Activated CD8-positive, alpha-beta memory T cell treated with anti-CD3 and anti-CD28 coated beads, Interleukin-2, amount 10 ng/mL, durations not matched to agents 7 days and 5 days (primary cell): ENCODE results near the gene ZMYM3. TPM values are rescaled to one million over a fixed set of nuclear protein-coding genes. Genes with fewer than 3 reads are reported as not detected.

Source experiments
- total RNA-seq, 2 experiments: library from RNA; stranded (reverse); gene quantifications; one replicate each; pipeline ENCODE4 v1.2.3, GENCODE V29; 2021

The ZMYM3 gene
- total RNA-seq, 2 experiments from 2014 or later: 25.8 to 29.1 TPM

Other genes starting within 250 kb of the ZMYM3 start
- 10 to 100 TPM; 37.1 to 46.2 TPM for gene SNX12, start 185.8 kb downstream of the ZMYM3 start, total RNA-seq
- 10 to 100 TPM; 14.6 to 15.1 TPM for gene FOXO4, start 158.3 kb downstream of the ZMYM3 start, total RNA-seq
- 10 to 100 TPM; 12.1 to 18.3 TPM for gene CXorf65, start 147.4 kb downstream of the ZMYM3 start, total RNA-seq
- gene IL2RG, start 142.6 kb downstream of the ZMYM3 start, total RNA-seq: 100 to 1,000 TPM; 370 to 512 TPM
- gene MED12, start 135.5 kb downstream of the ZMYM3 start, total RNA-seq: 10 to 100 TPM; 45.9 to 62.2 TPM
- gene NLGN3, start 109.3 kb downstream of the ZMYM3 start, total RNA-seq: 1 to 10 TPM in 1 of 2 experiments, under 1 TPM in 1; 0.87 to 1.3 TPM
- gene GJB1, start 30.9 kb downstream of the ZMYM3 start, total RNA-seq: not detected
- 100 to 1,000 TPM; 430 to 514 TPM for gene NONO, start 29.5 kb upstream of the ZMYM3 start, total RNA-seq
- 1 to 10 TPM; 5.6 to 6.3 TPM for gene ITGB1BP2, start 47.6 kb upstream of the ZMYM3 start, total RNA-seq
- 10 to 100 TPM; 35.3 to 46.1 TPM for gene TAF1, start 112.2 kb upstream of the ZMYM3 start, total RNA-seq